ENCODE data around the gene NUDT8.

Gene NUDT8

GRCh38 chr11:67629386-67630227 lies at the start of gene NUDT8:
Gene NUDT8 (minus strand): TSS chr11:67629937. CDS start chr11:67629911, 26 bp downstream.
- DNase-seq (ENCODE audit: low spot score) = peak; percentile 81

GRCh38 chr11:67675058-67675747 lies 45.5 kb upstream of the NUDT8 start:
- no peak for DNase-seq (ENCODE audit: low spot score)

GRCh38 chr11:67674442-67674871 lies 44.7 kb upstream of the NUDT8 start, which contains the start of gene ALDH3B2:
Gene ALDH3B2 (minus strand): TSS chr11:67674623. CDS start chr11:67666935, 7,688 bp downstream.
- no peak for DNase-seq (ENCODE audit: low spot score)

GRCh38 chr11:67673902-67674301 lies 44.2 kb upstream of the NUDT8 start:
- DNase-seq (ENCODE audit: low spot score) = no peak

- no peak for DNase-seq (ENCODE audit: low spot score)
These were observed 43.6 kb upstream of the NUDT8 start for GRCh38 chr11:67673358-67673757.

GRCh38 chr11:67671211-67671520 lies 41.4 kb upstream of the NUDT8 start:
- no peak for DNase-seq (ENCODE audit: low spot score)

GRCh38 chr11:67670316-67671210 lies 40.8 kb upstream of the NUDT8 start:
- no peak for DNase-seq (ENCODE audit: low spot score)

- DNase-seq (ENCODE audit: low spot score) = no peak
These were observed 38.4 kb upstream of the NUDT8 start for GRCh38 chr11:67668192-67668551.

- DNase-seq (ENCODE audit: low spot score) = peak; percentile 75
These were observed 37.9 kb upstream of the NUDT8 start for GRCh38 chr11:67667490-67668191.

GRCh38 chr11:67666676-67667489 lies 37.1 kb upstream of the NUDT8 start:
- DNase-seq (ENCODE audit: low spot score) = no peak

- DNase-seq (ENCODE audit: low spot score) = no peak
These were observed 36.5 kb upstream of the NUDT8 start for GRCh38 chr11:67666303-67666645.

- DNase-seq (ENCODE audit: low spot score) = no peak
These were observed 36.0 kb upstream of the NUDT8 start for GRCh38 chr11:67665541-67666302.

- no peak for DNase-seq (ENCODE audit: low spot score)
These were observed 35.2 kb upstream of the NUDT8 start for GRCh38 chr11:67664696-67665540.

- no peak for DNase-seq (ENCODE audit: low spot score)
These were observed 34.5 kb upstream of the NUDT8 start for GRCh38 chr11:67664213-67664585.

- DNase-seq (ENCODE audit: low spot score) = no peak
These were observed 33.9 kb upstream of the NUDT8 start for GRCh38 chr11:67663532-67664212.

- DNase-seq (ENCODE audit: low spot score) = no peak
These were observed 33.2 kb upstream of the NUDT8 start for GRCh38 chr11:67662835-67663531.

- DNase-seq (ENCODE audit: low spot score) = no peak
These were observed 32.6 kb upstream of the NUDT8 start for GRCh38 chr11:67662142-67662834.
